GM12873 (cell line): Measurements from ENCODE around the gene ZNF800.

Source experiments
- CTCF ChIP-seq: IDR thresholded peaks from 2 replicates; pipeline ENCODE4 v1.5.1; 2012; ENCODE audit warnings: low read depth, mild to moderate bottlenecking, moderate library complexity, low read length, control low read depth; ENCODE audit not compliant: insufficient read depth; ENCODE audit errors: missing control alignments

ZNF800 gene

GRCh38 chr7:127387974-127388373 lies 4.5 kb downstream of the ZNF800 start:
- TF ChIP-seq CTCF = no peak

GRCh38 chr7:127383123-127383835 lies 9.2 kb downstream of the ZNF800 start:
- TF ChIP-seq CTCF = no peak

- TF ChIP-seq CTCF = no peak
Observed at GRCh38 chr7:127382301-127383085, 10.0 kb downstream of the ZNF800 start.

- no peak for TF ChIP-seq CTCF
Observed at GRCh38 chr7:127380479-127380878, 12.0 kb downstream of the ZNF800 start.

GRCh38 chr7:127379642-127380041 lies 12.9 kb downstream of the ZNF800 start:
- no peak for TF ChIP-seq CTCF

- TF ChIP-seq CTCF = no peak
Observed at GRCh38 chr7:127378537-127378936, 14.0 kb downstream of the ZNF800 start.

- TF ChIP-seq CTCF = no peak
Observed at GRCh38 chr7:127377425-127377824, 15.1 kb downstream of the ZNF800 start.
